Adipose tissue (tissue), 3 donors: Measurements from ENCODE around the gene FAM120C. TPM values are rescaled to one million over a fixed set of nuclear protein-coding genes. Genes with fewer than 3 reads are reported as not detected.
A peak's percentile ranks its signal among the peaks of the same experiment; 100 is the strongest.

ENCODE experiments used
- H3K27ac ChIP-seq: one replicate; pipeline ENCODE4 v1.5.1; 2013; ENCODE audit warnings: low read depth, low read length
- WGBS, 3 donors: extraction: QIAGEN DNeasy Blood & Tissue Kit; methylation state at CpG; one replicate each; pipeline ENCODE4 v1.1.7; 2013; 5-methylcytosine and 5-hydroxymethylcytosine counted together
- polyA plus RNA-seq, 3 donors: library from polyadenylated mRNA; stranded (reverse); fragments of 200-250 nt; gene quantifications; one replicate each; pipeline ENCODE4 v1.2.3, GENCODE V29; 2013
- donor health status: healthy with polysubstance abuse.
- donor health status: Bipolar disorder and iron deficiency.
- donor health status: healthy.

The FAM120C gene, protein sequence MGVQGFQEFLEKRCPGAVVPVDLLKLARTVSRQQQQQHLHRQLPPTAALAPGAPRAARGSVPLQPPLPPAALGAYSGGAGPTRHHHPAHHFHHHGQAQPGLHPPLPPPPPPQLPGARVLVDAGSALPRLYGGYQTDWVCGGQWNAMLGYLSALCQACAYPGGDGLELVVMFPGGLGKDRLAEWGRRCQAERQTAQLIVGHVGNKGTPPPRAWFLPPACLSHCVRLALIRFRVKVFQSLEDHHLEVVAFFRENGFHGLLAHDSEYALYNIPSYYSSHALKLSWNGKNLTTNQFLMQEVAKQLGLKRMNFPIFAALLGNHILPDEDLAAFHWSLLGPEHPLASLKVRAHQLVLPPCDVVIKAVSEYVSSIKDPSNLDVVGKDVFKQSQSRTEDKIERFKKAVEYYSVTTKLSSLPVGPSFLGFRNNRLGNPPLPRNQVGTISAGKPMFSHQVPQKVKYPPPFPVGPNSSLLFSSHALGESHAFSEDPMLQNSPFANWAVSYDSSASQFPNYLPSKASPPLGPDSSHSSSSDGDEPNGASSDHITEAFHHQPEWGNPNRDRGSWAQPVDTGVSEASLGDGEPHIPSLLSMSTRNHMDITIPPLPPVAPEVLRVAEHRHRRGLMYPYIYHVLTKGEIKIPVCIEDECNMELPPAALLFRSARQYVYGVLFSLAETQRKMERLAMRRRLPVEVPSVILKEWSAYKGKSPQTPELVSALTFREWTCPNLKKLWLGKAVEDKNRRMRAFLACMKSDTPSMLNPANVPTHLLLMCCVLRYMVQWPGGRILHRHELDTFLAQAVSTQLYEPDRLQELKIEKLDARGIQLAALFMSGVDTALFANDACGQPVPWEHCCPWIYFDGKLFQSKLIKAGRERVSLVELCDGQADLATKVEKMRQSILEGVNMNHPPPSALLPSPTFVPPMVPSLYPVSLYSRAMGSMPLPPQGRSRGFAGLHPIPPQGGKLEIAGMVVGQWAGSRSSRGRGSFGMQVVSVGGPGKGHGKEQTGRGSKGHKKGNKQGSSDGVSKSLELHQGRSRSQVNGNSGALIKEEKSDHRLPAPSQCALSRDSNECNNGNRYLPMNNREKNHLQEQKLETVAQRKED
- polyA plus RNA-seq: 1 to 10 TPM; 1.4 to 5.2 (median 2.6) TPM

GRCh38 chrX:54182864-54183613 lies at the start of gene FAM120C:
TSS of gene FAM120C (minus strand) at chrX:54183254. CDS start at chrX:54183198, 56 bp downstream.
- 0 to 34% (median 1%) methylated on average over 22 to 68 of the region's 70 CpGs for WGBS, 3 donors
- H3K27ac ChIP-seq: peak within 1 kb of the TSS; percentile 64

DNA sequence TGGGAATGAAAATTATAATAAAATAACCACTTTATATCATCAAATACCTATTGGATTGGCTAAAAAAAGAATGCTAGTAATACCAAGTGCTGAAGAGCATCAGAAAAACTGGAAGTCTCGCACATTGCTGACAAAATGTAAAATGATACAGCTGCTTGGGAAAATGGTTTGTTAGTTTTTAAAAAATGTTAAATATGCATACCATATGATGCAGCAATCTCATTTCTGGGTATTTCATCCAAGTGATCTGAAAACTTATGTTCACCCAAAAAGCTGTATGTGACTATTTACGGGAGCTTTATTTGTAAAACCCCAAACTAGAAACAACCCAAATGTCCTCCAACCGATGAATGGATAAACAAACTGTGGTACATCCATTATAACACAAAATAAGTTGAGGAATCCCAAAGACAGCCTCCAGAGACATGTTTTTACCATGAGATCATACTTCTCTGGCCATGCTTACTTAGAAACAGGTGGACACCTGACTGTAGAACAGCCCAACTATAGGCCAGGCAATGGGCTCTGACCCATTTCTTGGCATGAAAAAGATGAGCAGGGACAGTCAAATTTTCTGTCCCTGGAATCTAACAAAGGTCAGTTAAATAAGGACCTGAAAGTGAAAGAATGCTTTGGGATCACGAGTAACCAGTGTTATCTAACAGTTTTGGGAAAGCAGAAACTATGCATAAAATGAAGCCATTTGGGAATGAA lies 47.5 kb upstream of the FAM120C start:
- 67 to 75% (median 74%) methylated on average over 4 of the region's 4 CpGs for WGBS, 3 donors

GRCh38 chrX:54223581-54223980 lies 40.5 kb upstream of the FAM120C start:
- 84 to 100% (median 96%) methylated on average over 2 of the region's 2 CpGs for WGBS, 3 donors
- H3K27ac ChIP-seq: no peak overlapping the region

More for the DNA sequence above, 47.5 kb upstream of the FAM120C start:
- no peak overlapping the region for H3K27ac ChIP-seq

DNA sequence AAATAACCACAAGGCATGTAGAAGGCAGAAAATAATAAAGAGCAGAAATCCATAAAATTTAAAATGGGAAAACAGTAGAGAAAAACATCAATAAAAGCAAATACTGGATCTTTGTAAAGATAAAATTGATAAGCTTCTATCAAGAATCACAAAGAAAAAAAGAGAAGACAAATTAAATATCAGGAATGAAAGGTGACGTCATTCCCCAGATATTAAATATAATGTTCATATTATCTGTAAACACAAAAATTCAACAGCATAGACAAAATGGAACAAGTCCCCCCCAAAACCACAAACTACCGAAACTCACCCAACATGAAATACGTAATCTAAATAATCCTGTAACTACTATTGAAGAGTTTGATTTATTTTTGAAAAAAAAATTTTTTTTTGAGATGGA lies 30.5 kb upstream of the FAM120C start:
- no peak overlapping the region for H3K27ac ChIP-seq
- WGBS, 3 donors: 93 to 98% (median 93%) methylated on average over 3 of the region's 3 CpGs

DNA sequence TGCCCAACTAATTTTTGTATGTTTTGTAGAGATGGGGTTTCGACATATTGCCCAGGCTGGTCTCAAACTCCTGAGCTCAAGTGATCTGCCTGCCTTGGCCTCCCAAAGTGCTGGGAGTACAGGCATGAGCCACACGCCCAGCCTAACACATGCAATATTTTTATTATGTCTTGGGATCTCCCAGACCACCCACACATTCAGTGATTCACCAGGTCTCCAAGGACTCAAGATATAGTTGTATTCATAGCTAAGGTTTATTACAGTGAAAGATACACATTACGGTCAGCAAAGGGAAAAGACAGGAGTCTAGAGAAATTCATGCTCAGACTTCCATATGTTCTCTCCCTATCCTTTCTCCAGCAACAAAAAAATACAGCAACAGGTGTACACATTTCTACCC lies 25.5 kb upstream of the FAM120C start:
- 82 to 94% (median 85%) methylated on average over 3 of the region's 3 CpGs for WGBS, 3 donors
- no peak overlapping the region for H3K27ac ChIP-seq

DNA sequence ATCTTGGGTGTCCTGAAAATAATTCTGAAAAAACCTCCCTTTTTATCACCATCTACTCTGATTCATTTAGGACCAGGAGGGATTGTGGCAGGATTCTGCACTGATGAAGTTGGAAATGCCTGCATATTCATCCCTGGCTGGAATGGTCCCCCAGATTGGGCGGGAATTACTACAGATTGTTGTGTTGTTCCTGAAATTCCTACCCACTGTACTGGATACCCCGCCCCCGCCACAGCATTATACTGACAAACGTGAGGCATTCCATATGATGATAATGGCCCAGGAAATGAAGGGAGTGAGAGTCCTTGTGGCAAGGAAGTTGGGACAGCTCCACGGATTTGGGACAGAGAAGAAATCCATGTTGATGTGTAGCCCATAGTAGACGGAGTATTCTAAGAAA lies 15.2 kb upstream of the FAM120C start:
- 66 to 85% (median 80%) methylated on average over 6 of the region's 6 CpGs for WGBS, 3 donors

GRCh38 chrX:54194982-54195588 lies 12.0 kb upstream of the FAM120C start:
- H3K27ac ChIP-seq: no peak overlapping the region

More for the DNA sequence above, 15.2 kb upstream of the FAM120C start:
- no peak overlapping the region for H3K27ac ChIP-seq

- H3K27ac ChIP-seq: no peak overlapping the region
- WGBS, 3 donors: 68 to 86% (median 76%) methylated on average over 4 of the region's 4 CpGs
These were observed 10.2 kb upstream of the FAM120C start for GRCh38 chrX:54193085-54193821.

- 63 to 85% (median 71%) methylated on average over 2 of the region's 2 CpGs for WGBS, 3 donors
- H3K27ac ChIP-seq: no peak overlapping the region
These were observed 1.4 kb upstream of the FAM120C start for GRCh38 chrX:54184474-54184873.

DNA sequence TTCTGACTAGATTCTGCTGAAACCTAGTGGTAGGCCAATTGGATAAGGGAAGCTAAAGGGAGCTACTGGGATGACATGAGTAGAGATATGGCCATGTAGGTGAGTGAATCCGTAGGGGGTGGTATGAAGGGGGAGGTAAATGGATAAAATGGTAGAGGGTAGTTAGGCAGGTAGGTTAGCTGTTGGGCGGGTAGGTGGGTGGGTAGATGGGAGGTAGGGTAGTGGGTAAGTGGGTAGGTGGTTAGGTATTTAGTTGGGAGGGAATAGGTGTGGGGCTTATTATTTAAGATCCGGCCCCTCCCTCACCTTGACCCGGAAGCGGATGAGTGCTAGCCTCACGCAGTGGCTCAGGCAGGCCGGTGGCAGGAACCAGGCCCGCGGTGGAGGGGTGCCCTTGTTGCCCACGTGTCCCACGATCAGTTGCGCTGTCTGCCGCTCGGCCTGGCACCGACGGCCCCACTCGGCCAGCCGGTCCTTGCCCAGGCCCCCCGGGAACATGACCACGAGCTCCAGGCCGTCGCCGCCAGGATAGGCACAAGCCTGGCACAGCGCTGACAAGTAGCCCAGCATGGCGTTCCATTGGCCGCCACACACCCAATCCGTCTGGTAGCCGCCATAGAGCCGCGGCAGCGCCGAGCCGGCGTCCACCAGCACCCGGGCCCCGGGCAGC lies 725 bp downstream of the FAM120C start:
- 0 to 32% (median 1%) methylated on average over 22 to 36 of the region's 36 CpGs for WGBS, 3 donors
- H3K27ac ChIP-seq: no peak overlapping the region

DNA sequence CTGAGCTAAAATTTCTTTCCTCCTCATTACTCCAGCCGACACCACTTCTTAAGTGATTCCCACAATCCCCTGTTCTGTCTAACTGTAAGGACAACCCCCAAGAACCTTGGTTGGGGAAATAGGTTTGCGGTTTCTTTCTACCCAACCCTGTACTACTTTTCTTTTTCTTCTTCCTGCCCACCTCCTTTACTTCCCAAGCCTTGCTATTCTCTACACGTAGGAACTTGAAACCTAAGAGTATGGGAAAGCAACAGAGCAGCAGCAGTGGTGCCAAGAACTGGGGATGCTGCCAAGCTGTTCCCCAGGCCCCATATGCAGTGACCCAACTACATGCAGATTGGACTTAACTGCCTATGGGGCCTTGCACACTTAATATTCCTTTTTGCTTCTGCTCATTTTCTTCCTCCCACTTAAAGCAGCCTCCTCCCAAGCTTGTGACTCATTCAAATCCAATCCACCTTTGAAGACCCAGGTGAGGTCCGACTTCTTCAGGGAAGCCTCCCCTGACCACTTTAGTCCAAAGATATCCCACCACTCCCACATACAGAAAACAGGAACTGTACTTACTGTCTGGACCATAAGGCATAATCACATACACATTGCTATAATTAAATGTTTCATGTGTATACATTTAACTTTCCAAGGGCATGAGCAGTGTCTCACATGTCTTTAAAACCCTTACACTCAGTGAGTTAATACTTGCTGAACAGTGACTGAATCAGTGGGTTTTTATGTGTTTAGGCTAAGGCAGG lies 1.7 kb downstream of the FAM120C start:
- 33 to 44% (median 42%) methylated on average over 4 of the region's 4 CpGs for WGBS, 3 donors
- no peak overlapping the region for H3K27ac ChIP-seq

- 57 to 66% (median 59%) methylated on average over 4 of the region's 4 CpGs for whole genome bisulfite sequencing, 3 donors
- no peak overlapping the region for H3K27ac ChIP-seq
These were observed 2.7 kb downstream of the FAM120C start for GRCh38 chrX:54180403-54180802.

DNA sequence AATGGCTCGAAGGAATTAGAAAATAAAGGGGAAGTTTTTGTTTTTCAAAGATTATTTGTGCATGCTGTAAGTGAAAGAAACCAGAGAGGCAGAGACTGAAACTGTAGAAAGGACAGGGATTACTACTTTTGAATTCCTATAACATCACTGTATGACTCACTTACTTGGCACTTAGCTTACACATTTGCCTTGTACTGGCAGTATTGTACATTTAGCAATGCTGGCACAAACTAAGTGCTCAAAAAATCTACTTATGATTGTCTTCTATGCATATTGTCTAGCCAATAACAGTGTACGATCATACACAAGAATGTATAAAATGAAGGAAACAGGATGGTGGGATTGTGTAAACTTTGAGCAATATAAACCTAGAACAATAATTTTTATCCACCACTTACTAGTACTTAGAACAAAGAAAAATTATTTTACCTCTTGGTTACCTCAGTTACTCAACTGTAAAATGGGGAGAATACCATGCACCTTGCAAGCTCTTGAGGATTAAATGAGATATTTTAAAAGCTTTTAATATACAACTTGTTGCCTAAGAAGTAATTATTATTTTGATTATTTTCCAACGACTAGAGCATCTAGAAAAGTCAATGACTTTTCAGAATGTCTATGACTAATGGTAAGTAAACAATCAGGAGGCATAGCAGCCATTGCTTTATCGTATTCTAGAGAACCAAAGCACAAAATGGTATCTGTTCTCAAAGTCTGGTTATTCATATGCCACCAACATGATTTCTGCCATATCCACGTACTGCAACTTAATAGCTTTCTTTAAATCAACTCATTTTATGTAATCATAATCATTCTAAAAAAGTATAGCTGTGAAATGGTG lies 4.7 kb downstream of the FAM120C start:
- H3K27ac ChIP-seq: no peak overlapping the region
- WGBS, 3 donors: 47 to 63% (median 55%) methylated on average over 5 of the region's 5 CpGs

- 83 to 88% (median 86%) methylated on average over 3 of the region's 3 CpGs for WGBS, 3 donors
These were observed 5.7 kb downstream of the FAM120C start for GRCh38 chrX:54177306-54177705.

GRCh38 chrX:54173791-54174190 lies 9.3 kb downstream of the FAM120C start:
- no peak overlapping the region for H3K27ac ChIP-seq
- WGBS, 3 donors: 52 to 84% (median 59%) methylated on average over 3 of the region's 3 CpGs

More at GRCh38 chrX:54177306-54177705, 5.7 kb downstream of the FAM120C start:
- no peak overlapping the region for H3K27ac ChIP-seq
